Right atrium auricular region (tissue), 2 donors: ENCODE results near the gene CHD1L. TPM values are rescaled to one million over a fixed set of nuclear protein-coding genes. Genes with fewer than 3 reads are reported as not detected.
"Not testable (repeated sequence)": the region's sequence is repeated elsewhere in the genome, so short reads cannot be mapped to it uniquely, and the experiment has no call there.

Experiments used
- DNase-seq: peaks from one replicate; pipeline ENCODE4 v3.0.0-alpha.2; 2019; ENCODE audit warnings: low spot score
- H3K27ac ChIP-seq, 2 donors: fragments of 200-600 bp; sonication (generic); 1 replicate in 1 of 2; 2 replicates in 1 of 2; pipeline ENCODE4 v1.5.1; 2016 to 2019
- H3K27me3 ChIP-seq, 2 donors: fragments of 200-600 bp; sonication (generic); one replicate each; pipeline versions ENCODE4 v1.5.1 to v1.6.0; 2017 to 2019
- H3K36me3 ChIP-seq: fragments of 200-600 bp; sonication (generic); one replicate; pipeline ENCODE4 v1.5.1; 2016
- H3K4me1 ChIP-seq, 2 donors: fragments of 200-600 bp; sonication (generic); one replicate each; pipeline versions ENCODE4 v1.5.1 to v1.6.0; 2017 to 2019
- H3K4me3 ChIP-seq, 2 donors: fragments of 200-600 bp; sonication (generic); 1 replicate in 1 of 2; 2 replicates in 1 of 2; pipeline ENCODE4 v1.5.1; 2017 to 2019; ENCODE audit warnings: mild to moderate bottlenecking in 1 of 2, moderate library complexity in 1 of 2
- H3K9me3 ChIP-seq, 2 donors: fragments of 200-600 bp; sonication (generic); one replicate each; pipeline ENCODE4 v1.5.1; 2019
- CTCF ChIP-seq, 2 donors: fragments of 200-600 bp; sonication (generic); IDR thresholded peaks; one replicate each; pipeline ENCODE4 v1.5.1; 2019; ENCODE audit warnings: antibody characterized with exemption in 2 of 2
- total RNA-seq, 2 donors: library from RNA; depleted of rRNA; stranded (reverse); fragments of >200 nt; gene quantifications; one replicate each; pipeline ENCODE4 v1.1.0, GENCODE V29; 2016

Gene CHD1L
- total RNA-seq, 2 donors from 2014 or later = 5.5 to 7.1 TPM

GRCh38 chr1:147292631-147293251 is 50.3 kb downstream of the CHD1L start:
- Histone ChIP-seq H3K9me3 (no peaks in the 10 kb centered on the region), H3K4me3 (no peak overlapping the region), H3K27ac (no peak overlapping the region), H3K4me1 (no peaks in the 10 kb centered on the region), H3K36me3 (peaks cover 58% of the 10 kb centered on the region), H3K27me3 (no peaks in the 10 kb centered on the region)
- no peak for TF ChIP-seq CTCF (IDR thresholded peaks at IDR 0.05)
- DNase-seq = no peak

- H3K36me3 ChIP-seq = peaks cover 31% of the 10 kb centered on the region
- H3K27me3 ChIP-seq = no peaks in the 10 kb centered on the region
- no peak for TF ChIP-seq CTCF (IDR thresholded peaks at IDR 0.05)
- no peak for DNase-seq
- H3K27ac ChIP-seq = no peak overlapping the region
- no peaks in the 10 kb centered on the region for H3K4me1 ChIP-seq
- H3K9me3 ChIP-seq = peaks cover 10 to 25% of the 10 kb centered on the region in 2 donors
- no peak overlapping the region for H3K4me3 ChIP-seq
Measured at GRCh38 chr1:147297438-147297837, 55.0 kb downstream of the CHD1L start.

- H3K4me1 ChIP-seq, H3K27ac ChIP-seq, H3K27me3 ChIP-seq, H3K36me3 ChIP-seq, DNase-seq, H3K4me3 ChIP-seq: not testable (repeated sequence)
- H3K9me3 ChIP-seq = peaks cover 10 to 62% of the 10 kb centered on the region in 2 donors
Measured at GRCh38 chr1:147305803-147306202, 63.3 kb downstream of the CHD1L start.

- DNase-seq = no peak
- H3K4me1 ChIP-seq = no peaks in the 10 kb centered on the region
- no peak for TF ChIP-seq CTCF (IDR thresholded peaks at IDR 0.05)
- H3K4me3 ChIP-seq = no peak overlapping the region
- no peaks in the 10 kb centered on the region for H3K27me3 ChIP-seq
- no peak overlapping the region for H3K27ac ChIP-seq
- no peaks in the 10 kb centered on the region for H3K36me3 ChIP-seq
- peaks cover 0 to 2% of the 10 kb centered on the region in 2 donors for H3K9me3 ChIP-seq
Measured at GRCh38 chr1:147316968-147317367, 74.5 kb downstream of the CHD1L start.

- not testable (repeated sequence) for H3K36me3 ChIP-seq, H3K4me3 ChIP-seq, DNase-seq, H3K27ac ChIP-seq, H3K4me1 ChIP-seq, H3K27me3 ChIP-seq, H3K9me3 ChIP-seq
Measured at GRCh38 chr1:147326933-147327687, 84.6 kb downstream of the CHD1L start.

GRCh38 chr1:147334292-147334691 is 91.8 kb downstream of the CHD1L start:
- peaks cover 0 to 3% of the 10 kb centered on the region in 2 donors for H3K9me3 ChIP-seq
- no peak overlapping the region for H3K27ac ChIP-seq
- H3K27me3 ChIP-seq = no peaks in the 10 kb centered on the region
- H3K4me3 ChIP-seq = no peak overlapping the region
- no peak for DNase-seq
- no peak for TF ChIP-seq CTCF (IDR thresholded peaks at IDR 0.05)
- H3K36me3 ChIP-seq = no peaks in the 10 kb centered on the region
- H3K4me1 ChIP-seq = no peaks in the 10 kb centered on the region
